ENCODE results near the gene HOXD8.

DNA sequence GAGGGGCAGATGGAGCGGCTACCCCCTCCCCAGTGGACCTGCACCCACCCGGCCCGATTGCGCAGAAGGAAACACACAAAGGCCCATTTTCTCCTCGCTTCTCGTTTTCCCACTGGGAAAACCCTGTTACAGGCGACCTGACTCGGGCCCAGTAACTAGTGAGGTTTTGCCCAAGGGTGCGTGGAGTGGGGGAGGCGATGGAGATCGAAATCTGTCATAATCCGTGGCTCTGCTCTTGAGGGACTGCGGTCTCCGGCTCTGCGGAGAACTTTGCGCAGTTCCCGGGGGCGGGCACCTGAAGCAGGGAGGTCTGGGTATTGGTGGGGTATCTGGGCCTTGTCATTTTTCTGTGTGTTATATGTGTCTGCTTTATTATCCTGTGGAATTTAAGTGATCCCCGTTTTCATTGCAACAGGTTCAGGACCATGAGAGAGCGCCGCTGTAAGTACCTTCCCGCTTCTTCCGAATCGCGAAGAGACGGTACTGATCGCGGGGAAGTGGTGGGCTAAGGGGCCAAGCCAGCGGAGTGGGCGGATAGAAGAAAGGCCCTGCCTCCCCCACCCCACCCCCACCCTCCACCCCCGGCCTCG lies 17.8 kb downstream of the HOXD8 start:
- TF ChIP-seq, protein P1, sequence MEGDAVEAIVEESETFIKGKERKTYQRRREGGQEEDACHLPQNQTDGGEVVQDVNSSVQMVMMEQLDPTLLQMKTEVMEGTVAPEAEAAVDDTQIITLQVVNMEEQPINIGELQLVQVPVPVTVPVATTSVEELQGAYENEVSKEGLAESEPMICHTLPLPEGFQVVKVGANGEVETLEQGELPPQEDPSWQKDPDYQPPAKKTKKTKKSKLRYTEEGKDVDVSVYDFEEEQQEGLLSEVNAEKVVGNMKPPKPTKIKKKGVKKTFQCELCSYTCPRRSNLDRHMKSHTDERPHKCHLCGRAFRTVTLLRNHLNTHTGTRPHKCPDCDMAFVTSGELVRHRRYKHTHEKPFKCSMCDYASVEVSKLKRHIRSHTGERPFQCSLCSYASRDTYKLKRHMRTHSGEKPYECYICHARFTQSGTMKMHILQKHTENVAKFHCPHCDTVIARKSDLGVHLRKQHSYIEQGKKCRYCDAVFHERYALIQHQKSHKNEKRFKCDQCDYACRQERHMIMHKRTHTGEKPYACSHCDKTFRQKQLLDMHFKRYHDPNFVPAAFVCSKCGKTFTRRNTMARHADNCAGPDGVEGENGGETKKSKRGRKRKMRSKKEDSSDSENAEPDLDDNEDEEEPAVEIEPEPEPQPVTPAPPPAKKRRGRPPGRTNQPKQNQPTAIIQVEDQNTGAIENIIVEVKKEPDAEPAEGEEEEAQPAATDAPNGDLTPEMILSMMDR (IDR thresholded peaks at IDR 0.05), result no peak
- TF ChIP-seq POLR2A (IDR thresholded peaks at IDR 0.05), result no peak

All from testis (tissue), 2 donors.